ENCODE results near the gene ERG.

DNA sequence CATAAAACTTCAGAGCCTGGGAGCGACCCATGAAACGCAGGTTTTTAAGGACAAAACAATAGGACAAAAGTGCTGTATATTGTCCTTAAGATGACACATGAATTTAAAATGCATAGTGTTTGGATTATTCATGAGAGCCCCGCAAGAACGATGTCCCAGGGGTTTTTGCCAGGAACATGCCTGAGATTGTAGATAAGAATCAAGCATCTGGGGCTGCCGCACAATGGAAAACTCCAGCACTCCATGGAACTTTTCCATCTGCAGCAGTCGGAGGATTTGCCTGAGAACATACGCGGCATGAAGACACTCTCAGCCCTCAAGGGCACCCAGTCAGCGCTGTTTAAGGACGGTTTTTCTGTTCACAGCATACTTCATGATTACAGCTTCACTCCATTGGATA lies 5.3 kb upstream of the ERG start:
- no peak for TF ChIP-seq POLR2AphosphoS5 (IDR thresholded peaks at IDR 0.05; ENCODE audit: low read depth, low read length)
- TF ChIP-seq POLR2A (IDR thresholded peaks at IDR 0.05; ENCODE audit: low read depth, low read length): no peak
- no peak for TF ChIP-seq TAF1 (IDR thresholded peaks at IDR 0.05; ENCODE audit: low read depth, low read length)
